ENCODE results near the gene CD2AP.
"Not testable (repeated sequence)": the region's sequence is repeated elsewhere in the genome, so short reads cannot be mapped to it uniquely, and the experiment has no call there.

The CD2AP gene

GRCh38 chr6:47464052-47464451 lies 13.5 kb upstream of the CD2AP start:
- no peak for DNase-seq

- no peak for DNase-seq
These were observed 12.5 kb upstream of the CD2AP start for GRCh38 chr6:47465117-47465516.

- DNase-seq: no peak
These were observed 5.7 kb upstream of the CD2AP start for GRCh38 chr6:47471911-47472310.

GRCh38 chr6:47473791-47474346 lies 3.7 kb upstream of the CD2AP start:
- DNase-seq: no peak

GRCh38 chr6:47475319-47475816 lies 2.2 kb upstream of the CD2AP start:
- no peak for DNase-seq

- no peak for DNase-seq
These were observed 650 bp upstream of the CD2AP start for GRCh38 chr6:47476781-47477496.

- DNase-seq: no peak
These were observed 897 bp downstream of the CD2AP start for GRCh38 chr6:47478233-47479139.

GRCh38 chr6:47479140-47479508 lies 1.5 kb downstream of the CD2AP start:
- no peak for DNase-seq

- no peak for DNase-seq
These were observed 2.3 kb downstream of the CD2AP start for GRCh38 chr6:47479874-47480273.

- not testable (repeated sequence) for DNase-seq
These were observed 3.6 kb downstream of the CD2AP start for GRCh38 chr6:47481213-47481612.

- no peak for DNase-seq
These were observed 4.2 kb downstream of the CD2AP start for GRCh38 chr6:47481806-47482205.

- no peak for DNase-seq
These were observed 5.9 kb downstream of the CD2AP start for GRCh38 chr6:47483516-47483852.

GRCh38 chr6:47483853-47484546 lies 6.4 kb downstream of the CD2AP start:
- DNase-seq: no peak

GRCh38 chr6:47484616-47485015 lies 7.0 kb downstream of the CD2AP start:
- DNase-seq: no peak

GRCh38 chr6:47485083-47485482 lies 7.5 kb downstream of the CD2AP start:
- DNase-seq: no peak

GRCh38 chr6:47485491-47486135 lies 8.0 kb downstream of the CD2AP start:
- DNase-seq: no peak

GRCh38 chr6:47489995-47490394 lies 12.4 kb downstream of the CD2AP start:
- no peak for DNase-seq

- no peak for DNase-seq
These were observed 13.1 kb downstream of the CD2AP start for GRCh38 chr6:47490676-47491075.

- DNase-seq: no peak
These were observed 14.8 kb downstream of the CD2AP start for GRCh38 chr6:47492355-47492754.

- DNase-seq: no peak
These were observed 17.6 kb downstream of the CD2AP start for GRCh38 chr6:47495207-47495606.

GRCh38 chr6:47495954-47496545 lies 18.5 kb downstream of the CD2AP start:
- no peak for DNase-seq

- DNase-seq: no peak
These were observed 19.5 kb downstream of the CD2AP start for GRCh38 chr6:47496935-47497579.
